SK-N-SH (cell line): ENCODE data around the gene PRKG1. TPM values are rescaled to one million over a fixed set of nuclear protein-coding genes. Genes with fewer than 3 reads are reported as not detected.
A peak's percentile ranks its signal among the peaks of the same experiment; 100 is the strongest.
"Not testable (repeated sequence)": the region's sequence is repeated elsewhere in the genome, so short reads cannot be mapped to it uniquely, and the experiment has no call there.

Experiments used
- CTCF ChIA-PET: fragments of 300-600, 350-600 bp; formaldehyde crosslinking; extraction: SDS; loops from one replicate; lab custom pipeline; 2021; lab: Yijun Ruan, JAX
- POLR2A ChIA-PET: fragments of 350-600 bp; sonication (Branson Sonifier 250); formaldehyde crosslinking; extraction: SDS; loops from one replicate; lab custom pipeline; 2020; ENCODE audit warnings: antibody characterized with exemption, inconsistent platforms; lab: Yijun Ruan, JAX
- DNase-seq: peaks from one replicate; pipeline ENCODE4 v3.0.0; 2012
- H2AFZ ChIP-seq: fragments of 200-600 bp; sonication (generic); 2 replicates; pipeline ENCODE4 v1.8.1; 2016; ENCODE audit warnings: antibody characterized with exemption, mild to moderate bottlenecking, low read depth
- H3F3A ChIP-seq: fragments of 200-600 bp; sonication (generic); replicated peaks from 2 replicates; pipeline ENCODE3; 2016; ENCODE audit warnings: antibody characterized with exemption, mild to moderate bottlenecking; ENCODE audit not compliant: insufficient read depth
- H3K27ac ChIP-seq, 2 experiments: fragments of 200-500 bp in 1 of 2; fragments of 200-600 bp in 1 of 2; sonication (Bioruptor generic) in 1 of 2; sonication (generic), shearing (Covaris generic) in 1 of 2; 2 replicates each; pipeline versions ENCODE4 v1.5.1 to v1.6.1; 2014 to 2016; ENCODE audit warnings: low read depth in 2 of 2, inconsistent platforms in 1 of 2, low read length in 1 of 2, mild to moderate bottlenecking in 1 of 2, mixed read lengths in 1 of 2
- H3K27me3 ChIP-seq: fragments of 200-600 bp; sonication (generic), shearing (Covaris generic); 2 replicates; pipeline ENCODE4 v1.6.1; 2016; ENCODE audit warnings: mixed run types; ENCODE audit not compliant: insufficient read depth
- H3K36me3 ChIP-seq, 2 experiments: fragments of 200-500 bp in 1 of 2; fragments of 200-600 bp in 1 of 2; sonication (Bioruptor generic) in 1 of 2; sonication (generic) in 1 of 2; replicated peaks in 1 of 2; 2 replicates each; pipeline versions ENCODE3 to v1.5.1; 2014 to 2016; ENCODE audit warnings: low read length in 1 of 2, mild to moderate bottlenecking in 1 of 2; ENCODE audit not compliant: insufficient read depth in 2 of 2, control insufficient read depth in 1 of 2
- H3K4me1 ChIP-seq, 2 experiments: fragments of 200-500 bp in 1 of 2; fragments of 200-600 bp in 1 of 2; sonication (Bioruptor generic) in 1 of 2; sonication (generic), shearing (Covaris generic) in 1 of 2; 2 replicates each; pipeline versions ENCODE4 v1.5.1 to v1.6.1; 2014 to 2016; ENCODE audit warnings: low read depth in 1 of 2, low read length in 1 of 2, mixed run types in 1 of 2; ENCODE audit not compliant: insufficient read depth in 2 of 2, control insufficient read depth in 1 of 2
- H3K4me2 ChIP-seq: fragments of 200-600 bp; sonication (generic), shearing (Covaris generic); 2 replicates; pipeline ENCODE4 v1.6.1; 2017; ENCODE audit warnings: mixed run types
- H3K4me3 ChIP-seq, 2 experiments: fragments of 200-500 bp in 1 of 2; fragments of 200-600 bp in 1 of 2; sonication (Bioruptor generic) in 1 of 2; sonication (generic), shearing (Covaris generic) in 1 of 2; 2 replicates each; pipeline versions ENCODE4 v1.5.1 to v1.8.1; 2014 to 2016; ENCODE audit warnings: low read depth in 2 of 2, inconsistent platforms in 1 of 2, low read length in 1 of 2, mild to moderate bottlenecking in 1 of 2, mixed read lengths in 1 of 2, moderate library complexity in 1 of 2
- H3K79me2 ChIP-seq: fragments of 200-600 bp; sonication (generic); 2 replicates; pipeline ENCODE4 v1.8.1; 2017; ENCODE audit warnings: mild to moderate bottlenecking; ENCODE audit not compliant: insufficient read depth
- H3K9ac ChIP-seq: fragments of 200-600 bp; sonication (generic); 2 replicates; pipeline ENCODE4 v1.6.1; 2017; ENCODE audit warnings: mixed run types
- H3K9me2 ChIP-seq: fragments of 200-600 bp; sonication (generic); 2 replicates; pipeline ENCODE4 v1.6.1; 2017; ENCODE audit warnings: mixed run types
- H3K9me3 ChIP-seq: fragments of 200-600 bp; sonication (generic); 2 replicates; pipeline ENCODE4 v1.6.1; 2017; ENCODE audit warnings: mixed run types, mild to moderate bottlenecking, moderate library complexity
- H4K20me1 ChIP-seq: fragments of 200-600 bp; sonication (generic); 2 replicates; pipeline ENCODE4 v1.6.1; 2017; ENCODE audit warnings: mild to moderate bottlenecking, mixed run types; ENCODE audit not compliant: insufficient read depth
- FOSL2 ChIP-seq: IDR thresholded peaks from 2 replicates; pipeline ENCODE4 v1.4.0; 2012; ENCODE audit warnings: low read depth, mild to moderate bottlenecking, moderate library complexity, borderline replicate concordance
- GATA2 ChIP-seq: sonication (generic); formaldehyde crosslinking; IDR thresholded peaks from 2 replicates; pipeline ENCODE4 v1.5.0; 2020; ENCODE audit warnings: mild to moderate bottlenecking, missing genetic modification reagents
- JUND ChIP-seq: IDR thresholded peaks from 2 replicates; pipeline ENCODE4 v1.4.0; 2012
- NFIC ChIP-seq: IDR thresholded peaks from 2 replicates; pipeline ENCODE4 v1.4.0; 2012; ENCODE audit warnings: borderline replicate concordance
- NRF1 ChIP-seq: IDR thresholded peaks from 2 replicates; pipeline ENCODE4 v1.6.1; 2012; ENCODE audit warnings: low read depth, mild to moderate bottlenecking, low read length
- POLR2AphosphoS5 ChIP-seq: IDR thresholded peaks from 2 replicates; pipeline ENCODE4 v1.6.1; 2012; ENCODE audit warnings: low read depth, low read length
- RFX5 ChIP-seq: IDR thresholded peaks from 2 replicates; pipeline ENCODE4 v1.6.1; 2012; ENCODE audit warnings: mild to moderate bottlenecking, improper control_type of control experiment, low read length
- RXRA ChIP-seq: IDR thresholded peaks from 2 replicates; pipeline ENCODE4 v1.4.0; 2012; ENCODE audit warnings: low read depth, mild to moderate bottlenecking, borderline replicate concordance
- TCF12 ChIP-seq: IDR thresholded peaks from 2 replicates; pipeline ENCODE4 v1.4.0; 2012
- TEAD4 ChIP-seq: IDR thresholded peaks from 2 replicates; pipeline ENCODE4 v1.4.0; 2012; ENCODE audit warnings: mild to moderate bottlenecking, borderline replicate concordance; ENCODE audit not compliant: insufficient read depth
- USF1 ChIP-seq: IDR thresholded peaks from 2 replicates; pipeline ENCODE4 v1.4.0; 2012; ENCODE audit warnings: low read depth, borderline replicate concordance
- USF2 ChIP-seq: fragments of 150-350 bp; IDR thresholded peaks from 2 replicates; pipeline ENCODE4 v1.6.1; 2017; ENCODE audit warnings: antibody characterized with exemption, low read length, low read depth, borderline replicate concordance
- YY1 ChIP-seq: IDR thresholded peaks from 2 replicates; pipeline ENCODE4 v1.4.0; 2012; ENCODE audit warnings: low read depth, mild to moderate bottlenecking
- ZBTB33 ChIP-seq: IDR thresholded peaks from 2 replicates; pipeline ENCODE4 v1.4.0; 2012; ENCODE audit warnings: low read depth, borderline replicate concordance
- WGBS: methylation state at CpG from one replicate; pipeline ENCODE4 v1.1.6; 2017; ENCODE audit warnings: low lambda C conversion rate; 5-methylcytosine and 5-hydroxymethylcytosine counted together
- polyA plus RNA-seq, 3 experiments: library from polyadenylated mRNA; depleted of rRNA; stranded (reverse); fragments of >200 nt; gene quantifications; 2 replicates each; pipeline ENCODE4 v1.2.3, GENCODE V29; 2012

PRKG1 gene
- polyA plus RNA-seq, 1 of the 3 experiments (the other 2 are of a cell fraction), result 4.1 TPM

GRCh38 chr10:52229291-52229931 is 1155.1 kb downstream of the PRKG1 start:
- peaks cover 0 to 3% of the 10 kb centered on the region in 2 experiments; a peak in 2 of 4 replicates for H3K4me1 ChIP-seq
- H3K4me2 ChIP-seq, result no peak overlapping the region
- POLR2A ChIA-PET, result no interaction called here
- TF ChIP-seq NRF1, result no peak
- TF ChIP-seq FOSL2, result peak; percentile 26; the same call in 1 of the 2 replicates
- TF ChIP-seq POLR2AphosphoS5, result no peak
- TF ChIP-seq RXRA, result no peak
- TF ChIP-seq GATA2 (CRISPR knock-in tag), result no peak
- peak; percentile 27; the same call in 1 of the 2 replicates for TF ChIP-seq NFIC
- H3F3A ChIP-seq, result no peaks in the 10 kb centered on the region
- DNase-seq, result no peak
- H4K20me1 ChIP-seq, result no peaks in the 10 kb centered on the region
- H3K36me3 ChIP-seq, result no peaks in the 10 kb centered on the region
- H3K9me2 ChIP-seq, result no peaks in the 10 kb centered on the region
- H3K4me3 ChIP-seq, result no peak overlapping the region
- CTCF ChIA-PET, result interaction anchor here (0.7 to 1.1 kb wide), 3 partner anchors 13 to 269 kb away, joined by 3 read pairs; no protein-coding TSS in a partner anchor
- WGBS, result 92% methylated on average over 2 of the region's 2 CpGs
- no peak overlapping the region for H3K27ac ChIP-seq
- no peaks in the 10 kb centered on the region for H3K27me3 ChIP-seq
- H3K79me2 ChIP-seq, result no peaks in the 10 kb centered on the region
- no peak overlapping the region for H2AFZ ChIP-seq
- no peaks in the 10 kb centered on the region for H3K9me3 ChIP-seq
- no peak overlapping the region for H3K9ac ChIP-seq

- CTCF ChIA-PET, result no interaction called here
- no peak overlapping the region for H3K9ac ChIP-seq
- peak overlapping the region; percentile 78; the same call in 1 of the 2 replicates for H2AFZ ChIP-seq
- no peaks in the 10 kb centered on the region for H3K9me3 ChIP-seq
- H3K36me3 ChIP-seq, result no peaks in the 10 kb centered on the region
- no peaks in the 10 kb centered on the region for H3K9me2 ChIP-seq
- peaks cover 0 to 3% of the 10 kb centered on the region in 2 experiments; a peak in 2 of 4 replicates for H3K4me1 ChIP-seq
- peak; percentile 9 for DNase-seq
- H3K79me2 ChIP-seq, result no peaks in the 10 kb centered on the region
- 40% methylated on average over 4 of the region's 4 CpGs for WGBS
- no peaks in the 10 kb centered on the region for H3F3A ChIP-seq
- H3K4me3 ChIP-seq, result peak overlapping the region; percentile 46 to 59
- POLR2A ChIA-PET, result interaction anchor here (0.6 kb wide), 1 partner anchor 548 kb away, joined by 4 read pairs; no protein-coding TSS in a partner anchor
- no peaks in the 10 kb centered on the region for H4K20me1 ChIP-seq
- H3K27ac ChIP-seq, result peak overlapping the region in 1 of 2 experiments; percentile 19; a peak in 1 of 4 replicates
- no peaks in the 10 kb centered on the region for H3K27me3 ChIP-seq
- TF ChIP-seq ZBTB33 (no peak), GATA2 (CRISPR knock-in tag) (no peak), RFX5 (no peak), FOSL2 (no peak), JUND (no peak), TEAD4 (no peak), YY1 (no peak), USF2 (no peak), USF1 (no peak), TCF12 (no peak)
- H3K4me2 ChIP-seq, result 0 out of 2 replicates have a peak overlapping the region, but pooled peaks have one; percentile 1
Observed at GRCh38 chr10:52232561-52233350, 1158.5 kb downstream of the PRKG1 start.

GRCh38 chr10:52233351-52233991 is 1159.2 kb downstream of the PRKG1 start:
- Histone ChIP-seq H2AFZ (peak overlapping the region; percentile 78; the same call in 1 of the 2 replicates), H3K4me3 (peak overlapping the region; percentile 46 to 59), H3K4me2 (0 out of 2 replicates have a peak overlapping the region, but pooled peaks have one; percentile 1)
- H3F3A ChIP-seq, H3K79me2 ChIP-seq, H3K9ac ChIP-seq, H3K27me3 ChIP-seq, H3K4me1 ChIP-seq, CTCF ChIA-PET, H4K20me1 ChIP-seq, H3K36me3 ChIP-seq, DNase-seq, H3K27ac ChIP-seq, H3K9me2 ChIP-seq, H3K9me3 ChIP-seq: not testable (repeated sequence)
- WGBS, result 13% methylated on average over 5 of the region's 34 CpGs
- POLR2A ChIA-PET, result interaction anchor here (0.6 kb wide), 1 partner anchor 547 kb away, joined by 4 read pairs; no protein-coding TSS in a partner anchor
